Peyer's patch (tissue), 4 donors: ENCODE measurements around the gene OBSCN. TPM values are rescaled to one million over a fixed set of nuclear protein-coding genes. Genes with fewer than 3 reads are reported as not detected.
A peak's percentile ranks its signal among the peaks of the same experiment; 100 is the strongest.

Experiments used
- DNase-seq, 3 donors: peaks; one replicate each; pipeline ENCODE4 v3.0.0-alpha.2; 2017 to 2019
- H3K27ac ChIP-seq, 4 donors: fragments of 200-600 bp; sonication (generic); one replicate each; pipeline ENCODE4 v1.5.1; 2016 to 2019
- H3K27me3 ChIP-seq, 2 donors: fragments of 200-600 bp; sonication (generic); one replicate each; pipeline ENCODE4 v1.5.1; 2019
- H3K36me3 ChIP-seq, 3 donors: fragments of 200-600 bp; sonication (generic); one replicate each; pipeline ENCODE4 v1.5.1; 2016 to 2019
- H3K4me1 ChIP-seq, 4 donors: fragments of 200-600 bp; sonication (generic); one replicate each; pipeline ENCODE4 v1.5.1; 2016 to 2019
- H3K4me3 ChIP-seq, 4 donors: fragments of 200-600 bp; sonication (generic); 1 replicate in 3 of 4; 2 replicates in 1 of 4; pipeline ENCODE4 v1.5.1; 2016 to 2019; ENCODE audit warnings: mild to moderate bottlenecking in 1 of 4
- H3K9me3 ChIP-seq, 4 donors: fragments of 200-600 bp; sonication (generic); one replicate each; pipeline ENCODE4 v1.5.1; 2016 to 2019; ENCODE audit warnings: mild to moderate bottlenecking in 1 of 4
- POLR2A ChIP-seq, 2 donors: fragments of 450-650 bp; IDR thresholded peaks; one replicate each; pipeline ENCODE4 v1.5.1; 2017; ENCODE audit warnings: antibody characterized with exemption in 2 of 2, mild to moderate bottlenecking in 2 of 2, moderate library complexity in 2 of 2
- total RNA-seq, 4 donors: library from RNA; depleted of rRNA; stranded (reverse); fragments of >200 nt; gene quantifications; one replicate each; pipeline ENCODE4 v1.1.0, GENCODE V29; 2016
- TF ChIP-seq, protein P1 (sequence below), 6 experiments: fragments of 450-650 bp in 4 of 6; fragments of 200-600 bp in 2 of 6; sonication (generic) in 1 of 6; IDR thresholded peaks; one replicate each; pipeline ENCODE4 v1.5.1; 2017 to 2019; ENCODE audit warnings: antibody characterized with exemption in 6 of 6, mild to moderate bottlenecking in 3 of 6, moderate library complexity in 1 of 6

OBSCN gene
- total RNA-seq, 4 donors from 2014 or later, result 5.8 to 136 (median 34.4) TPM

DNA sequence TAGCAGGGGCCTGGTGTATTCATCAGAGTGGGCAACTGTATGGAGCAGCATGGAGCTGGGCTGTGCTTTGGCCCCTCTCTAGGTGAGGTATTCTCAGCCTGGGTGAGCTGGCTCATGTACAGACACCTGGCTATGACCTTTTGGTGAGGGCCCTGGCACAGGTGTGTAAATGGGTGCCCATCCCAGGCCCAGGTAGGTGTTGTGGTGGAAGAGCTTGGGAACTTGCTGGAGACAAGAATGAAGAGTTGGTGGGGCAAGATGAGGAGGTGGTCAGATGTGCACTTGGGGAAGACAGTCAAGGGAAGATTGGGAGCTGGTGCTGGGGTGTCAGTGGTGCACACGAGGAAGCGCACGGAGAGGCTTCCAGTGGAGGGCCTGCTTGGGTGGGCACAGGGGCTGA, 103.2 kb downstream of the OBSCN start:
- Histone ChIP-seq H3K9me3 (peaks cover 0 to 12% (median 5%) of the 10 kb centered on the region in 4 donors), H3K36me3 (no peaks in the 10 kb centered on the region), H3K27ac (no peak overlapping the region), H3K4me1 (no peaks in the 10 kb centered on the region), H3K27me3 (no peaks in the 10 kb centered on the region), H3K4me3 (no peak overlapping the region)
- DNase-seq, result no peak
- TF ChIP-seq POLR2A (IDR thresholded peaks at IDR 0.05), result no peak
- TF ChIP-seq, protein P1, sequence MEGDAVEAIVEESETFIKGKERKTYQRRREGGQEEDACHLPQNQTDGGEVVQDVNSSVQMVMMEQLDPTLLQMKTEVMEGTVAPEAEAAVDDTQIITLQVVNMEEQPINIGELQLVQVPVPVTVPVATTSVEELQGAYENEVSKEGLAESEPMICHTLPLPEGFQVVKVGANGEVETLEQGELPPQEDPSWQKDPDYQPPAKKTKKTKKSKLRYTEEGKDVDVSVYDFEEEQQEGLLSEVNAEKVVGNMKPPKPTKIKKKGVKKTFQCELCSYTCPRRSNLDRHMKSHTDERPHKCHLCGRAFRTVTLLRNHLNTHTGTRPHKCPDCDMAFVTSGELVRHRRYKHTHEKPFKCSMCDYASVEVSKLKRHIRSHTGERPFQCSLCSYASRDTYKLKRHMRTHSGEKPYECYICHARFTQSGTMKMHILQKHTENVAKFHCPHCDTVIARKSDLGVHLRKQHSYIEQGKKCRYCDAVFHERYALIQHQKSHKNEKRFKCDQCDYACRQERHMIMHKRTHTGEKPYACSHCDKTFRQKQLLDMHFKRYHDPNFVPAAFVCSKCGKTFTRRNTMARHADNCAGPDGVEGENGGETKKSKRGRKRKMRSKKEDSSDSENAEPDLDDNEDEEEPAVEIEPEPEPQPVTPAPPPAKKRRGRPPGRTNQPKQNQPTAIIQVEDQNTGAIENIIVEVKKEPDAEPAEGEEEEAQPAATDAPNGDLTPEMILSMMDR (IDR thresholded peaks at IDR 0.05), result no peak

DNA sequence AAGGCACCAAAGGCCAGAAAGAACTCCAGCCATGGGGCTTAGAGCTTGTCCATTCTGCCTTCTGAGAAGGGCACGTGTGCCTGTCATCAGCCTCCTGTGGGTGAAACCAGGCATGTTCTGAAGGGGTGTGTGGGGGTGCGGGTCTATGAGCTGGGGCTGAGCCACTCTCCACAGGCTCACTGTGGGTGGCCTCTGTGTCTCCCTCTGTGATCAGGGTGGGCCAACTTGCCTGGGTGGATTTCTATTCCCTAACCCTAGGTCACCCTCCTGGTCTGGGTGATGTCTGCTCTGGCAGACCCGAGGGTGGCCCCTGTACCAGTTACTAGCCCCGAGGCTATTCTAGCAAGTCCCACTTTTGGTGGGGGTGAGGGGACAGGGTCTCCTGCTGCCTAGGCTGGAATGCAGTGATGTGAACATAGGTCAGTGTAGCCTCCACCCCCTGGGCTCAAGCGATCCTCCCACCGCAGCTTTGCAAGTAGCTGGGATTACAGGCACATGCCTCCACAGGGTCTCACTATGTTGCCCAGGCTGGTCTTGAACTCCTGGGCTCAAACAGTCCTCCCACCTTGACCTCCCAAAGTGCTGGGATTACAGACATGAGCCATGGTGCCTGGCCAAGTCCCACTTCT, 104.4 kb downstream of the OBSCN start:
- H3K9me3 ChIP-seq, result peaks cover 0 to 12% (median 5%) of the 10 kb centered on the region in 4 donors
- H3K4me3 ChIP-seq, result no peak overlapping the region
- H3K27me3 ChIP-seq, result no peaks in the 10 kb centered on the region
- no peaks in the 10 kb centered on the region for H3K4me1 ChIP-seq
- DNase-seq, result peak in 1 of 3 donors; percentile 29
- no peak for TF ChIP-seq POLR2A (IDR thresholded peaks at IDR 0.05)
- TF ChIP-seq, protein P1 (IDR thresholded peaks at IDR 0.05), result no peak
- H3K36me3 ChIP-seq, result no peaks in the 10 kb centered on the region
- H3K27ac ChIP-seq, result no peak overlapping the region

DNA sequence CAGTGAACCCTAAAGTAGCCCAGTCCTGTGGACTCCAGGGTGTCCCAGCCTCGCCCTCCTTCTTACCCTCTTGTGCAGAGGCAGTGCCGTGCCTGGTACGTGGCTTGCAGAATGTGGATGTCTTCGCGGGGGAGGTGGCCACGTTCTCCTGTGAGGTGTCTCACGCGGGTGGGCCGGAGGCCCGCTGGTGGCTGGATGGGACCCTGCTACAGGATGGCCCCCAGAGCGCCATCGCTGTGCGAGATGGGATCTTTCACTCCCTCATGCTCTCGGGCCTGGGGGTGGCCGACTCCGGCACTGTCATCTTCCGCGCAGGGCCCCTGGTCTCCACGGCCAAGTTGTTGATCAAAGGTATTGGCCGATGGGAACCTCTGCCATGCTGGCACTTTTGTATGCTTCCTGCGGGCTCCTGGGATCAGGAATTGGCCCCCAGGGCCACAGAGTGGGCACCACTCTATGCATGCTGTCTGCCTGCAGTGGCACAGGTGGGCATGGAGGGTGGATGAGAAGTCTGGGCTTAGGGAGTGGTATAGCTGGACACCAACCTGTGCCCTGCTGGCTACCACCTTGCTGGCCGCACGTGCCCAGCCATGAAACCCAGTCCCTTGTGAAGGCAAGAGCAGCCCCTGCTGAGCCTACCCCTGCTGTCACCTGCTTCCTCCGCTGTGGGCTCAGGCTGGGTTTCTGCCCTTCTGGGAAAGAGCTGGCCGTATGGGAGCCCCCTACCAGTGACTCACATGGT, 105.9 kb downstream of the OBSCN start:
- no peaks in the 10 kb centered on the region for H3K36me3 ChIP-seq
- H3K9me3 ChIP-seq, result peaks cover 0 to 12% (median 5%) of the 10 kb centered on the region in 4 donors
- no peaks in the 10 kb centered on the region for H3K27me3 ChIP-seq
- H3K27ac ChIP-seq, result no peak overlapping the region
- no peaks in the 10 kb centered on the region for H3K4me1 ChIP-seq
- TF ChIP-seq, protein P1 (IDR thresholded peaks at IDR 0.05), result no peak
- TF ChIP-seq POLR2A (IDR thresholded peaks at IDR 0.05), result no peak
- DNase-seq, result no peak
- H3K4me3 ChIP-seq, result no peak overlapping the region

DNA sequence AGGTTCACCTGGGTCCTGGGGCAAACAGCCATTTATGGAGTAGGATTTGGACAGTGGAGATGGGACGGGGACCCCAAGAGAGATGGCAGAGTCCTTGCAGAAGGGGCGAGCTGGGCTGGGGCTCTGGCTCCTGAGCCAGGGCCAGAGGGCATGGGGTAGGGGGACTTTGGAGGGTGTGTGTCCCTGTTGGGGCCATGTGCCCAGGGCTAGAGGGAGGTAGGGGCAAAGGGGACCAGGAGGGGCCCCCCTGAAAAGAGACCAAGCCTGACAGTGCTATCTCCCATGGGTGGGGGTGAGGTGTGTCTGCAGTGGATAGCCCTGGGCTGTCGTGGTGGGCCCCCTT, 106.4 kb downstream of the OBSCN start:
- Histone ChIP-seq H3K9me3 (peaks cover 0 to 12% (median 5%) of the 10 kb centered on the region in 4 donors), H3K36me3 (no peaks in the 10 kb centered on the region), H3K4me3 (no peak overlapping the region), H3K27ac (no peak overlapping the region), H3K27me3 (no peaks in the 10 kb centered on the region), H3K4me1 (no peaks in the 10 kb centered on the region)
- no peak for DNase-seq
- TF ChIP-seq, protein P1 (IDR thresholded peaks at IDR 0.05), result no peak
- TF ChIP-seq POLR2A (IDR thresholded peaks at IDR 0.05), result no peak

DNA sequence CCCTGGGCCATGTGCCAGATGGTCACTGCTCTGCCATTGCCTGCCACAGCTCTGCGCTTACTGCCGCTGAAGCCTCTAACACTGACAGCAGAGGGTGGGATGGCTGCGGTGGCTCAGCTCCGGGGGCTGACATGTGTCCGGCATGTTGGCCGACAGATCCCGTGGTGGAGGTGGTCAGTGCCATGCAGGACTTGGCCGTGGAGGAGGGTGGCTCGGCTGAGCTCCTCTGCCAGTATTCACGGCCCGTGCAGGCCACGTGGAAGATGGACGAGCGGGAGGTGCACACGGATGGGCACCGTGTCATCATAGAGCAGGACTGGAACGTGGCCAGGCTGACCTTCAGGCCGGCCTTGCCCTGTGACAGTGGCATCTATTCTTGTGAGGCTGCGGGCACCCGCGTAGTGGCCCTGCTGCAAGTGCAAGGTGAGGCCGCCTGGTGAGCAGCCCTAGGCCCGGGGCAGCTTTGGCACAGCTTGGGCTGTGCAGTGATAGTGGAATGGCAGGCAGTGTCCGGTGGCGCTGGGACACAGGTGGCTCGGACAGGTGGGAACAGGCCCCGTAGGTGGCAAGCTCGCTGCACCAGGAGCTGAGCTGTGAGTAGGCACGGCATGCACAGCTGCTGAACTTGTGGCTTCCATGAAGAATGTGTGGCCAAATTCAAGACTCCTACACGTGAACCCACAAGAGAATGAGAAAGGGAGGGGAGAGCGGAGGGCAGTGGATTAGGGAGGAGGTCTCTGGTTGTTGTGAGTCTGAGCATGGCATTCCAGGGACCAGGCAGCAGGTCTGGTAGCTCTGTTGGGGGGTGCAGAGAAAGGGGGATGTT, 107.0 kb downstream of the OBSCN start:
- peak in 2 of 3 donors; percentile 39 to 46 for DNase-seq
- Histone ChIP-seq H3K27ac (no peak overlapping the region), H3K4me3 (no peak overlapping the region), H3K36me3 (no peaks in the 10 kb centered on the region), H3K9me3 (peaks cover 0 to 12% (median 5%) of the 10 kb centered on the region in 4 donors), H3K27me3 (no peaks in the 10 kb centered on the region), H3K4me1 (no peaks in the 10 kb centered on the region)
- no peak for TF ChIP-seq POLR2A (IDR thresholded peaks at IDR 0.05)
- TF ChIP-seq, protein P1 (IDR thresholded peaks at IDR 0.05), result no peak
